Skeletal muscle cell (primary cell): Measurements from ENCODE around the gene SRP9.
"Not testable (repeated sequence)": the region's sequence is repeated elsewhere in the genome, so short reads cannot be mapped to it uniquely, and the experiment has no call there.

Experiments used
- DNase-seq: peaks from one replicate; pipeline ENCODE4 v3.0.0-alpha.2; 2010; ENCODE audit warnings: low read depth
- H3K4me3 ChIP-seq: 2 replicates; pipeline ENCODE4 v1.5.1; 2011; ENCODE audit warnings: low read depth, mild to moderate bottlenecking, control low read depth, low read length, moderate library complexity

Gene SRP9

DNA sequence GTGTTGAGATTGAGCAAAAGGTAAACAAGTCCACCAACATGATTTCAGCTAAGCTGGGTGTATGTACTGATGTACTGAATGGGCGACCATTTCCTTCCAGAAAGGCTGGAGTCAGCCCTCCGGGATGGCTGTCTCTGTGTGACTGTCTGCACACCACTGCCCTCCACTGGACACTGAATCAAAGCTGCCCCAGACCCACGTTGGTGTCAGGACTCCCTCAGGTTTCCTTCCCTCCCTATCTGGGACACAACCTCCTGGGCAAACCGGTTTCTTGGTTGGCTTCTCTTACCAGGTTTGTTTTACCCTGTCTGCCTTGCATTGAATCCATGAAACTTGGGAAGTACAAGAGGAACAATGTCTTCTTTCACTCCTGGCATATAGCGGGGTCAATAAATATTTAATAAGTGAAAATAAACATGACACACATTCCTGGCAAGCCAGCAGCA is 5.3 kb upstream of the SRP9 start:
- H3K4me3 ChIP-seq = no peak overlapping the region
- DNase-seq = peak; percentile 63

DNA sequence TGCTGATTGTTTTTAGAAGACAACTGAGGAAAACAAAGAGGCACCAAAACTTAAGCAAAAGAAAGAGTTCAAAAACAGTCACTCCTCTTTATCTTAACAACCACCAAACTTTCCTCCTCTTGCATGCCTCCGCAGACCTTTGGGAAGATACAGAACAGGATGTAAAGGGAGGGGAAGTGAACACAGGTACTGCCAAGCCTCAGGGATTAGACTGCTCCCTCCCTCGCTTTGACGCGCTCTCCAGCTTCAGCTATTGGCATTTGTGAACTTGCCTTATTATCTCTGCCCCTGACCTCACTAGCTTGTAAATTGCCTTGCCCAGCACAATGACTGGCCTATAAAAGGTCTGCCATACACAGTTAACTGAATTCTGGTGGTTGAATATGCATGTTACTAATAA is 4.8 kb upstream of the SRP9 start:
- no peak for DNase-seq
- no peak overlapping the region for H3K4me3 ChIP-seq

DNA sequence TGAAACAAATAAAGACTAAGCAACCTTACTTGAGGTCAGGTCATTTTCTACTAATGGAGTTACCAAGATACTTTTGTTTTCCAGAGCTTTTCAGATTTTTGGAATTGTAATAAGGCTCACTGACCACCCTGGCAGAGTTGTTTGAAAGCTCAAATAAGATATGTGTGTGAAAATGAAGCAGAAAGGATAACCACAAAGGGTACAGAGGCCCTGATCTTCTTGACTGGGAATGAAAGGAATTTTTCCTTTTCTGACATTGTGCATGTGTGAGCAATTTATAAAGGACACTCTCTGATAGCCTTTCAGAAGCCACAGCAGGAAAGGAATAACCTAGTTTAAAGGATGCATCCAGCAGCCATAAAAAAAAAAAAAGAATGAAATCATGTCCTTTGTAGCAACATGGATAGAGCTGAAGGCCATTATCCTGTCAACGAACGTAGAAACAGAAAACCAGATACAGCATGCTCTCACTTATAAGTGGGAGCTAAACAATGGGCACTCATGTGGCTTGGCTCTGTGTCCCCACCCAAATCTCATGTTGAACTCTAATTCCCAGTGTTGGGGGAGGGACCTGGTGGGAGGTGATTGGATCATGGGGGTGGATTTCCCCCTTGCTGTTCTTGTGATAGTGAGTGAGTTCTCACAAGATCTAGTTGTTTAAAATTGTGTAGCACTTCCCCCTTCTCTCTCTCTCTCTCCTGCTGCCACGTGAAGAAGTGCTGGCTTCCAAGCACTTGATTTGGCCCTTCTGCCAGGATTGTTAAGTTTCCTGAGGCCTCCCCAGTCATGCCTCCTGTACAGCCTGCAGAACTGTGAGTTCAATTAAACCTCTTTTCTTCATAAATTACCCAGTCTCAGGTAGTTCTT is 3.1 kb upstream of the SRP9 start:
- no peak overlapping the region for H3K4me3 ChIP-seq
- DNase-seq = no peak

DNA sequence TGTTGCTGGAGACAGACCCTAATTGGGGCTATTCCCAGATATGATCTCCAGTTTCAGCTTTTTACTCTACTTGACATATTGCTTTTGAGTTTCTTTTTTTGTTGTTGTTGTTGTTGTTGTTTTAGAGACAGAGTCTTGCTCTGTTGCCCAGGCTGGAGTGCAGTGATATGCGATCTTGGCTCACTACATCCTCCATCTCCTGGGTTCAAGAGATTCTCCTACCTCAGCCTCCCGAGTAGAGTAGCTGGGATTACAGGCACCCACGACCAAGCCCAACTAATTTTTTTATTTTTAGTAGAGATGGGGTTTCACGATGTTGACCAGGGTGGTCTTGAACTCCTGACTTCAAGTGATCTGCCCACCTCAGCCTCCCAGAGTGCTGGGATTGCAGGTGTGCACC is 1.3 kb upstream of the SRP9 start:
- no peak overlapping the region for H3K4me3 ChIP-seq

DNA sequence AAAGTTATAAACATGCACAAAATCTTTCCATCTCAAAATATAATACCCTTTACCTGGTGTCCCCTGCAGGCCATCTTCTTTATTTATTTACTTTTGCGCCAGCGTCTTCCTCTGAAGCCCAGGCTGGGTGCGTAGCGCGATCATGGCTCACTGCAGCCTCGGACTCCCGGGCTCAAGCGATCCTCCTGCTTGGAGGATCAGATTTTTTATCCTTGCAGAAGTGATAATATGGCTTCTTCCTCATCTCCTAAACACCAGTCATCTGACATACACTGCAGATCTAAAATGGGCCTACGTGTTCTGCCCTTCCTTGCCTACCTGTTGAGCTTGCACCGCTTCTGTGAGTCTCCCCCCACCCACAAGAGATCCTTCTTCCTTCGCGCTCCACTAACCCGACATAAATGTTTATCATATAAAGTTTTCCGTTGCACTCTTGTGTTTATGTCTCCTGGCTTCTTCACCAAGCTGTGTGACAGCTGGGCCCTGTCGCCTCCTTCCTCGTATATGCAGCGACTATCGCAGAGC is 506 bp upstream of the SRP9 start:
- H3K4me3 ChIP-seq = peak overlapping the region; percentile 95
- DNase-seq = no peak

More for the DNA sequence above, 1.3 kb upstream of the SRP9 start:
- DNase-seq = no peak

DNA sequence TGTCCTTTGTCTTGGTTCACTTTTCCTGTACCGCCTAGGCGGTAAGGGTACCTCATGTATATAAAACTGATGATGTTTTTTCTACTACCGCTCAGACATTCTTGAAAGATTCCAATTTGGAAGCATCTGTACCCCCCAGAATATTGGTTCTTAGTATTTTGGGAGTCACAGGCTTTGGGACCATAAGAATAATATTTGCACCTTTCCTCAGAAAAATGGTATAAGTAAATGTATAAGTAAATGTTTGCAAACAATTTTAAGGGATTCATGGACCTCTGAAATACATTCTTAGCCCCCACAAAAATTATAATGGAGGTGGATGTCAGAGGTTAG is 677 bp downstream of the SRP9 start:
- H3K4me3 ChIP-seq = peak overlapping the region; percentile 95
- DNase-seq = no peak

DNA sequence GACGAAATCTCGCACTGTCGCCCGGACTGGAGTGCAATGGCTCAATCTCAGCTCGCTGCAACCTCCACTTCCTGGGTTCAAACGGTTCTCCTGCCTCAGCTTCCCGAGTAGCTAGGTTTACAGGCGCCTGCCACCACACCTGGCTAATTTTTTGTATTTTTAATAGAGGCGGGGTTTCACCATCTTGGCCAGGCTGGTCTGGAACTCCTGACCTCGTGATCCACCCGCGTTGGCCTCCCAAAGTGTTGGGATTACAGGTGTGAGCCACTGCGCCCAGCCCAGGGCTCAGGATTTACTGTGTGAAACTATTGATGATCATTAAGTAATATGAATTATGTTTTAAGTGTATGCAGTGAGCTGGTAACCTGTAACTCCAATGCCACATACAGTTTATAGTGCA is 1.5 kb downstream of the SRP9 start:
- peak overlapping the region; percentile 95 for H3K4me3 ChIP-seq
- not testable (repeated sequence) for DNase-seq

DNA sequence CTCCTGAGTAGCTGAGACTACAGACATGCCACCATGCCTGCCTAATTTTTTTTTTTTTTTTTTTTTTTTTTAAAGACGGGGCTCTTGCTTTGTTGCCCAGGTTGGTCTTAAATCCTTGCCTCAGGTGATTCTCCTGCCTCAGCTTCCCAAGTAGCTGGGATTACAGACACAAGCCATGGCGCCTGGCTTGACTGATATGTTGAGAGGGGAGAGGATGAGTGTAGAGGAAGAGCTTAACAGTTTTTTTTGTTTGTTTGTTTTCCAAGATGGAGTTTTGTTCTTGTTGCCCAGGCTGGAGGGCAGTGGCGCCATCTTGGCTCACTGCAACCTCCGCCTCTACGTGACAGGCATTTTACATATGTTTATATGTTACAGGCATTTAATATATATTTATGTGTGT is 2.5 kb downstream of the SRP9 start:
- DNase-seq = no peak
- no peak overlapping the region for H3K4me3 ChIP-seq

DNA sequence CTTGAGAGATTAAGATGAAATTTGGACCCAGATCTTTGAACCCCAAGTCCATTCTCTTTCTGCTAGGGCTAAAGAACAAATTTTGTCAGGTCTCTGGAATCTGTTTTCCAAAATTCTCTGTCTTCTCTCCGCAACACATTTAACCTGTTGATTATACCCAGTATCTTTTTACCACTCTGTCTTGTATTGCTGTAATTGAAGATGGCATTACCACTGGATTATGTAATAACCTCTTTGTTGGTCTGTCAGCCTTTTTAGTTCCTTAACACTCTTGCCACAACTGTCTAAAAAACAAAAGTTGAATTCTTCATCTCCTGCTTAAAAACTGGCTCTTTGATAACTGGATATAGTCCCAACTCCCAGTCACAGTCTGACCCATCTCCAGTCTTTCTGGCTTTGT is 3.0 kb downstream of the SRP9 start:
- no peak for DNase-seq
- no peak overlapping the region for H3K4me3 ChIP-seq

DNA sequence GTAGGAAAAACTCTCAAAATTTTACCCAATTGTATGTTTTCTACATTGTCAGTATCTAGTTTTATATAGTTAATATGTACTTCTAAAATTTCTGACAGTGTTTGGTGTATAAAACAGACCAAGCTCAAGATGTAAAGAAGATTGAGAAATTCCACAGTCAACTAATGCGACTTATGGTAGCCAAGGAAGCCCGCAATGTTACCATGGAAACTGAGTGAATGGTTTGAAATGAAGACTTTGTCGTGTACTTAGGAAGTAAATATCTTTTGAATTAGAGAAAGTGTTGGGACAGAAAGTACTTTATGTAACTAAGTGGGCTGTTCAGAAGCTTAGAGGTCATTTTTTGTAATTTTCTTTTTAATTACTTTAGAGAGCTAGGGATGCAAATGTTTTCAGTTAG is 11.5 kb downstream of the SRP9 start:
- DNase-seq, H3K4me3 ChIP-seq: not testable (repeated sequence)

DNA sequence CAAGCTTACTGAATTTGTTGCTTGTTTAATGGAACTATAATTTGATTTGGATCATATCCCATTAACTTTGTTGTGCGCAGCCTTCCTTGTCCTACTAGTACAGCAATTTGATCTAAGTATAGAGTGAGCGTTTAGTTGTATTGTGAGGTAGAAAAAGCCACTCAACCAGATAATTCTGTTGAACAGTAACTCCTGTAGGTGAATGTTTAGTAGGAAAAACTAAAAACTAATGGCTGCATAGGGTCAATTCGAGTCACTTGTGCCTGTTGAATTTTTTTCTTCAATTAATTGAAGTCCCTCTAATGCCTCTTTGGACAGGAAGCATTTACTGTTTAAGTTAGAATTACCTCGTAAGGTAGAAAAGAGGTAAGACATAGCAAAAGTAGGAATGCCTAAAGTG is 17.3 kb downstream of the SRP9 start:
- no peak overlapping the region for H3K4me3 ChIP-seq
- no peak for DNase-seq

DNA sequence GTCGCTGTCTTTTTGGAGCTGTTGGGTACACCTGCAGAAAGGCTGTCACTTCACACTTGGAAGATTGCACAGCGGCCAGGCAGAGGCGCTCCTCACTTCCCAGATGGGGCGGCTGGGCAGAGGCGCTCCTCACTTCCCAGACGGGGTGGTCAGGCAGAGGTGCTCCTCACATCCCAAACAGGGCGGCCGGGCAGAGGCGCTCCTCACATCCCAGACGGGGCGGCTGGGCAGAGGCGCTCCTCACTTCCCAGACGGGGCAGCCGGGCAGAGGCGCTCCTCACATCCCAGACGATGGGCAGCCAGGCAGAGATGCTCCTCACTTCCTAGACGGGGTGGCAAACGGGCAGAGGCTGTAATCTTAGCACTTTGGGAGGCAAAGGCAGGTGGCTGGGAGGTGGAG is 18.5 kb downstream of the SRP9 start:
- DNase-seq, H3K4me3 ChIP-seq: not testable (repeated sequence)

DNA sequence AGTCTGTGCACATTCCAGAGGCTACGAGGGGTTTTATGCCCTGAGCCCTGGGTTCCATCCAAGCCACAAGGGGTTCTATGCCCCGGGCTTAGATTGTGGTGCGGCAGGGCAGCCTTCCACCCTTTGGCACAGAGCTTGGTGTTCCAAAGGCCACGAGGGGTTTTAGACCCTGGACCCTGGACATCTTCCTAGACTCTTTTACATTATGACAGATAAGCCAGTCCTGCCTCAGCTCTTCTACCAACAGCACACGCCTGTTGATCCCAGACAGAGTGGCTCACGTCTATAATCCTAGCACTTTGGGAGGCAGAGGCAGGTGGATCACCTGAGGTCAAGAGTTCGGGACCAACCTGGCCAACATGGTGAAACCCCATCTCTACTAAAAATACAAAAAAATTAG is 23.5 kb downstream of the SRP9 start:
- not testable (repeated sequence) for DNase-seq

DNA sequence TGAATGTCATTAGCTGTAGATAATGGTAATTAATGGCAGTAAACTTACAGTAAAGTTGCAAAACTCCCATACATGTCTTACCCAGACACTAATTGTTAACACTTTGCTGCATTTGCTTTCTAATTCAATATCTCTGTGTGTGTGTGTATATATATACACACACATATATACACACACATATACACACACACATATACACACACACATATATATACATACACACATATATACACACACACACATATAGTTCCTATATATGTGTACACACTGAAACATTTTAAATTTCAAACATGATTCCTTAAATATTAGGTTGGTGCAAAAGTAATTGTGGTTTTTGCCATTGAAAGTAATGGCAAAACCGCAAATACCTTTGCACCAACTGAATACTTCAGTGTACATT is 28.6 kb downstream of the SRP9 start:
- DNase-seq = no peak
- H3K4me3 ChIP-seq = no peak overlapping the region

More for the DNA sequence above, 23.5 kb downstream of the SRP9 start:
- not testable (repeated sequence) for H3K4me3 ChIP-seq

DNA sequence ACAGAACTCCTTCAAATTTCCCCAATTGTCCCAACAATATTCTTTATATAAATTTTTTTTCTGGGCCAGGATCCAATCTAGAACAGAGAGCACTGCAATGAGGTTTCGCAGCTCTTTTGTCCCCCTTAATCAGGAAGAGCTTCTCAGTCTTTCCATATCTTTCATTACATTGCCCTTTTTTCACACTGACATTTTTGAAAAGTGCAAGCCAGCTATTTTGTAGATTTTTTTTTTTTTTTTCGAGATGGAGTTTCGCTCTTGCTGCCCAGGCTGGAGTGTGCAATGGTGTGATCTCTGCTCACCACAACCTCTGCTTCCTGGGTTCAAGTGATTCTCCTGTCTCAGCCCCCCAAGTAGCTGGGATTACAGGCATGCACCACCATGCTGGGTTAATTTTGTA is 29.1 kb downstream of the SRP9 start:
- H3K4me3 ChIP-seq, DNase-seq: not testable (repeated sequence)

DNA sequence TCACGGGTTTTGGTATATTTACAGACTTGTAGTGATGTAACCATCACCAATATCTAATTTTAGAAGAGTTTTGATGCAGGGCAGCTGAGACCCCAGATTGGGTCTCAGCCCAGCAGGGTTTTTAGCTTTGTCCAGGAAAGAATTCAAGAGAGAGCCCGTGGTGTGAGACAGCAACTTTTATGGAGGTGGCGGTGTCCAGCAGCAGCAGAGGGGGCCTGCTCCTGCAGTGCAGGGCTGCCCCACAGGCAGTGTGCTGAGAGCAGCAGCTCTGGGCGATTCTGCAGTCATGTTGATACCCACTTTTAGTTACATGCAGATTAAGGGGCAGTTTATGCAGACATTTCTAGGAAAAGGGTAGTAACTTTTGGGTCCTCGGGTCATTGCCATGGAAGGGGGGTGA is 30.5 kb downstream of the SRP9 start:
- no peak for DNase-seq
- no peak overlapping the region for H3K4me3 ChIP-seq

DNA sequence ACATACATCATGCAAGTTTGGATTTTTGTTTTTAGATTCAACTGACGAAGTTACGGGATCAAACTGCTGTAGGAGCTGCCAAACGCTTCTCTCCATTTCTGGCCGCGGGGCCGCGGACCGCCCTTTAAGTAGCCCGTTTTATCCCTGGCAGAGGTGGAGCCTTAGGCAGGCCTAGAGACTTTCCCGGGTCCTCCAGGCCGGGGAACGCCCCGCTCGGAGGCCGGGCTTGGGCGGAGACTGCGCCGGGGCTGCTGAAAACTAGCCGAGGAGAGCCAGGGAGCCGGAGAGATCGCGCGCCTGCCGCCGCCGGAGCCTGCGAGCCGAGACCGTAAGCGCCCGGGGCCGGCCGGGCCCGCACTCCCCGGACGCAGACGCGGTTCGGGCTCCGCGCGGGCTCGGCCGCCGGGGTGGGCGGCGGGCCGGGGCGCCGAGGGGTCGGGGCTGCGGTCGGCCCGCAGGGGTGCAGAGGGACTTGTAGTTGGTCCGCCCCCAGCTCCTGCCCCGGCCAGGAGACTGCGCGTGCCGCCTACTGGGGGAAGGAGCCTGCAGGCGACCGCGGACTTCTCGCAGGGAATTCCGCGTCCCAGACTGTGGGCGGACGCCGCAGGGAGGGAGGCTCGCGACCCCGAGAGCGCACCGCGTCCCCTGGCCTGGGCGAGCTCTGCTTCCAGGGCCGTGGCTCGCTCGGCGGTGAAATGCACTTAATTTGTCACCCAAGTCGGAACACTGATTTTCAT is 32.4 kb downstream of the SRP9 start, which contains the start of gene EPHX1:
Gene EPHX1 (plus strand): TSS at position 283 of the 737 bp plus-strand sequence. CDS start 18,606 bp downstream, outside the sequence.
- peak; percentile 60 for DNase-seq
- peak within 1 kb of the TSS; percentile 62 for H3K4me3 ChIP-seq

DNA sequence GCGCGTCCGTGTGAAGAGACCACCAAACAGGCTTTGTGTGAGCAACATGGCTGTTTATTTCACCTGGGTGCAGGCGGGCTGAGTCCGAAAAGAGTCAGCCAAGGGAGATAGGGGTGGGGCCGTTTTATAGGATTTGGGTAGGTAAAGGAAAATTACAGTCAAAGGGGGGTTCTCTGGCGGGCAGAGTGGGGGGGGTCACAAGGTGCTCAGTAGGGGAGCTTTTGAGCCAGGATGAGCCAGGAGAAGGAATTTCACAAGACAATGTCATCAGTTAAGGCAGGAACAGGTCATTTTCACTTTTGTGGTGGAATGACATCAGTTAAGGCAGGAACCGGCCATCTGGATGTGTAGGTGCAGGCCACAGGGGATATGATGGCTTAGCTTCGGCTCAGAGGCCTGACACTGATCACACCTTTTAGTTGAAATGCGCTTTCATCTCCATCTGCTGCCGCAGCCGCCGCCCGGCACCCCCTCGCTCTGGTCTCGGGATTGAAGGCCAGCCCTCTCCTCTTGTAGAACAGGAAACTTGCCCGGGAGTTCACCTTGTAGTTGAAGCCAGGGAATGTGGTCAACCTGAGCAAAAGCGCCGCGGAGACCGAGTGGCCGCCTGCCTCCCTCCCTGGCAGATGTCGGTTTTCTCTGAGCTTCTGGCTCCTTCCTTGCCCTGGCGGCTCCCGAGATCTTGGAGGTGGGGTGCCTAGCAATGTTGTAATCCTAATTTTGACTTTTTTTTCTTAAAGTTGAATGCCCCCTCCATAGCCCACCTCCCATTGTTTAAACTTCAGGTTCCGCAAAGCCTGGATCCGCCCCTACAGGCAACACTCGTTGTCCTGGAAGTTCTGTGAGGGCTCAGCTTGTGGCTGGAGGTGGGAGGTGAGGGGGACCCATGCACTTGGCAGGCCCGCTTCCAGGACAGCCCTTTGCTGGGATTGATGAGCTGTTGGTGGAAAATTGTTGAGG is 33.2 kb downstream of the SRP9 start:
- DNase-seq = not testable (repeated sequence)
- peak overlapping the region; percentile 62 for H3K4me3 ChIP-seq
